Measurements from ENCODE around the gene SOX9. TPM values are rescaled to one million over a fixed set of nuclear protein-coding genes. Genes with fewer than 3 reads are reported as not detected.

SOX9 gene
- total and polyA plus RNA-seq, 9 of the 15 experiments (the other 6 are each of a cell fraction or from before 2014, with no cell fraction given), result 0.04 TPM; not detected in 8

GRCh38 chr17:72122765-72123529 lies 2.1 kb downstream of the SOX9 start (continued):
- no peak for TF ChIP-seq ZBTB5 (IDR thresholded peaks at IDR 0.05)
- TF ChIP-seq PKNOX1 (IDR thresholded peaks at IDR 0.05), result no peak
- TF ChIP-seq MTA2 (IDR thresholded peaks at IDR 0.05; ENCODE audit: low read depth), result no peak
- TF ChIP-seq ZBTB12 (CRISPR knock-in tag; IDR thresholded peaks at IDR 0.05), result no peak
- TF ChIP-seq PRMT5 (CRISPR knock-in tag; IDR thresholded peaks at IDR 0.05), result no peak
- TF ChIP-seq MBD1 (CRISPR knock-in tag; IDR thresholded peaks at IDR 0.05), result no peak

All from K562 (cell line).